Liver (tissue), 3 donors: ENCODE results near the gene KCNE5.

Experiments used
- ATF3 ChIP-seq: IDR thresholded peaks from 2 replicates; pipeline ENCODE4 v1.6.1; 2016; ENCODE audit warnings: antibody characterized with exemption
- EGR1 ChIP-seq, 2 donors: IDR thresholded peaks; 2 replicates each; pipeline ENCODE4 v1.6.1; 2016 to 2018; ENCODE audit warnings: antibody characterized with exemption in 2 of 2, low read depth in 2 of 2
- FOXA1 ChIP-seq: IDR thresholded peaks from 2 replicates; pipeline ENCODE4 v1.6.1; 2016; ENCODE audit warnings: antibody characterized with exemption
- GABPA ChIP-seq, 2 donors: IDR thresholded peaks in 1 of 2; conservative IDR thresholded peaks in 1 of 2; 2 replicates each; pipeline ENCODE4 v1.6.1; 2016; ENCODE audit warnings: antibody characterized with exemption in 2 of 2, mild to moderate bottlenecking in 1 of 2, moderate library complexity in 1 of 2
- JUND ChIP-seq, 2 donors: IDR thresholded peaks; 2 replicates each; pipeline ENCODE4 v1.6.1; 2016; ENCODE audit warnings: antibody characterized with exemption in 2 of 2
- MAX ChIP-seq: IDR thresholded peaks from 2 replicates; pipeline ENCODE4 v1.6.1; 2016; ENCODE audit warnings: antibody characterized with exemption
- RAD21 ChIP-seq, 2 donors: IDR thresholded peaks; 2 replicates each; pipeline ENCODE4 v1.6.1; 2016; ENCODE audit warnings: antibody characterized with exemption in 2 of 2, mild to moderate bottlenecking in 2 of 2
- RXRA ChIP-seq, 2 donors: IDR thresholded peaks; 2 replicates each; pipeline ENCODE4 v1.6.1; 2017 to 2018; ENCODE audit warnings: antibody characterized with exemption in 2 of 2, mild to moderate bottlenecking in 1 of 2
- SP1 ChIP-seq: IDR thresholded peaks from 2 replicates; pipeline ENCODE4 v1.6.1; 2018; ENCODE audit warnings: antibody characterized with exemption, mild to moderate bottlenecking
- TAF1 ChIP-seq: conservative IDR thresholded peaks from 2 replicates; pipeline ENCODE4 v1.6.1; 2016; ENCODE audit warnings: antibody characterized with exemption, mild to moderate bottlenecking
- YY1 ChIP-seq: IDR thresholded peaks from 2 replicates; pipeline ENCODE4 v1.6.1; 2016; ENCODE audit warnings: antibody characterized with exemption, mild to moderate bottlenecking
- ZBTB33 ChIP-seq: IDR thresholded peaks from 2 replicates; pipeline ENCODE4 v1.6.1; 2016; ENCODE audit warnings: antibody characterized with exemption
- TF ChIP-seq, protein P1 (sequence below): fragments of 150-350 bp; IDR thresholded peaks from 2 replicates; pipeline ENCODE4 v1.5.1; 2017; ENCODE audit warnings: improper control_type of control experiment, low read depth, low read length; ENCODE audit not compliant: missing input control
- TF ChIP-seq, protein P2 (sequence below): IDR thresholded peaks from 2 replicates; pipeline ENCODE4 v1.6.1; 2016; ENCODE audit warnings: antibody characterized with exemption, mild to moderate bottlenecking
- donor health status: healthy.
- donor health status: healthy.

- TF ChIP-seq, protein P1, sequence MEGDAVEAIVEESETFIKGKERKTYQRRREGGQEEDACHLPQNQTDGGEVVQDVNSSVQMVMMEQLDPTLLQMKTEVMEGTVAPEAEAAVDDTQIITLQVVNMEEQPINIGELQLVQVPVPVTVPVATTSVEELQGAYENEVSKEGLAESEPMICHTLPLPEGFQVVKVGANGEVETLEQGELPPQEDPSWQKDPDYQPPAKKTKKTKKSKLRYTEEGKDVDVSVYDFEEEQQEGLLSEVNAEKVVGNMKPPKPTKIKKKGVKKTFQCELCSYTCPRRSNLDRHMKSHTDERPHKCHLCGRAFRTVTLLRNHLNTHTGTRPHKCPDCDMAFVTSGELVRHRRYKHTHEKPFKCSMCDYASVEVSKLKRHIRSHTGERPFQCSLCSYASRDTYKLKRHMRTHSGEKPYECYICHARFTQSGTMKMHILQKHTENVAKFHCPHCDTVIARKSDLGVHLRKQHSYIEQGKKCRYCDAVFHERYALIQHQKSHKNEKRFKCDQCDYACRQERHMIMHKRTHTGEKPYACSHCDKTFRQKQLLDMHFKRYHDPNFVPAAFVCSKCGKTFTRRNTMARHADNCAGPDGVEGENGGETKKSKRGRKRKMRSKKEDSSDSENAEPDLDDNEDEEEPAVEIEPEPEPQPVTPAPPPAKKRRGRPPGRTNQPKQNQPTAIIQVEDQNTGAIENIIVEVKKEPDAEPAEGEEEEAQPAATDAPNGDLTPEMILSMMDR: no peak
- TF ChIP-seq, protein P2, sequence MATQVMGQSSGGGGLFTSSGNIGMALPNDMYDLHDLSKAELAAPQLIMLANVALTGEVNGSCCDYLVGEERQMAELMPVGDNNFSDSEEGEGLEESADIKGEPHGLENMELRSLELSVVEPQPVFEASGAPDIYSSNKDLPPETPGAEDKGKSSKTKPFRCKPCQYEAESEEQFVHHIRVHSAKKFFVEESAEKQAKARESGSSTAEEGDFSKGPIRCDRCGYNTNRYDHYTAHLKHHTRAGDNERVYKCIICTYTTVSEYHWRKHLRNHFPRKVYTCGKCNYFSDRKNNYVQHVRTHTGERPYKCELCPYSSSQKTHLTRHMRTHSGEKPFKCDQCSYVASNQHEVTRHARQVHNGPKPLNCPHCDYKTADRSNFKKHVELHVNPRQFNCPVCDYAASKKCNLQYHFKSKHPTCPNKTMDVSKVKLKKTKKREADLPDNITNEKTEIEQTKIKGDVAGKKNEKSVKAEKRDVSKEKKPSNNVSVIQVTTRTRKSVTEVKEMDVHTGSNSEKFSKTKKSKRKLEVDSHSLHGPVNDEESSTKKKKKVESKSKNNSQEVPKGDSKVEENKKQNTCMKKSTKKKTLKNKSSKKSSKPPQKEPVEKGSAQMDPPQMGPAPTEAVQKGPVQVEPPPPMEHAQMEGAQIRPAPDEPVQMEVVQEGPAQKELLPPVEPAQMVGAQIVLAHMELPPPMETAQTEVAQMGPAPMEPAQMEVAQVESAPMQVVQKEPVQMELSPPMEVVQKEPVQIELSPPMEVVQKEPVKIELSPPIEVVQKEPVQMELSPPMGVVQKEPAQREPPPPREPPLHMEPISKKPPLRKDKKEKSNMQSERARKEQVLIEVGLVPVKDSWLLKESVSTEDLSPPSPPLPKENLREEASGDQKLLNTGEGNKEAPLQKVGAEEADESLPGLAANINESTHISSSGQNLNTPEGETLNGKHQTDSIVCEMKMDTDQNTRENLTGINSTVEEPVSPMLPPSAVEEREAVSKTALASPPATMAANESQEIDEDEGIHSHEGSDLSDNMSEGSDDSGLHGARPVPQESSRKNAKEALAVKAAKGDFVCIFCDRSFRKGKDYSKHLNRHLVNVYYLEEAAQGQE: no peak
- no peak for TF ChIP-seq SP1
- no peak for TF ChIP-seq ZBTB33
- no peak for TF ChIP-seq TAF1
- no peak for TF ChIP-seq RAD21 (IDR thresholded peaks at IDR 0.05)
- TF ChIP-seq GABPA (IDR thresholded peaks at IDR 0.05 in 1 of 2, conservative IDR thresholded peaks at IDR 0.05 in 1 of 2): no peak
- no peak for TF ChIP-seq YY1
- TF ChIP-seq MAX: no peak
- TF ChIP-seq JUND (IDR thresholded peaks at IDR 0.05): no peak
- no peak for TF ChIP-seq ATF3
- TF ChIP-seq FOXA1: no peak
- TF ChIP-seq RXRA (IDR thresholded peaks at IDR 0.05): no peak
- TF ChIP-seq EGR1 (IDR thresholded peaks at IDR 0.05; ENCODE audit: low read depth in 2 of 2): no peak
Measured at GRCh38 chrX:109596015-109596414, 29.0 kb downstream of the KCNE5 start.
